Ovary (tissue), 3 donors: ENCODE measurements around the gene OBSCN.

Source experiments
- EP300 ChIP-seq: sonication (generic); formaldehyde crosslinking; IDR thresholded peaks from one replicate; pipeline ENCODE4 v1.6.1; 2017; ENCODE audit warnings: antibody characterized with exemption
- POLR2A ChIP-seq: fragments of 450-650 bp; IDR thresholded peaks from one replicate; pipeline ENCODE4 v1.6.1; 2017; ENCODE audit warnings: antibody characterized with exemption, mild to moderate bottlenecking, moderate library complexity
- TF ChIP-seq, protein P1 (sequence below), 3 donors: fragments of 450-650 bp in 2 of 3; fragments of 200-600 bp in 1 of 3; IDR thresholded peaks; one replicate each; pipeline versions ENCODE4 v1.5.1 to v1.8.0; 2016 to 2022; ENCODE audit warnings: antibody characterized with exemption in 3 of 3, mild to moderate bottlenecking in 1 of 3
- donor health status: DM: no; HTN: no; CAD: no.

DNA sequence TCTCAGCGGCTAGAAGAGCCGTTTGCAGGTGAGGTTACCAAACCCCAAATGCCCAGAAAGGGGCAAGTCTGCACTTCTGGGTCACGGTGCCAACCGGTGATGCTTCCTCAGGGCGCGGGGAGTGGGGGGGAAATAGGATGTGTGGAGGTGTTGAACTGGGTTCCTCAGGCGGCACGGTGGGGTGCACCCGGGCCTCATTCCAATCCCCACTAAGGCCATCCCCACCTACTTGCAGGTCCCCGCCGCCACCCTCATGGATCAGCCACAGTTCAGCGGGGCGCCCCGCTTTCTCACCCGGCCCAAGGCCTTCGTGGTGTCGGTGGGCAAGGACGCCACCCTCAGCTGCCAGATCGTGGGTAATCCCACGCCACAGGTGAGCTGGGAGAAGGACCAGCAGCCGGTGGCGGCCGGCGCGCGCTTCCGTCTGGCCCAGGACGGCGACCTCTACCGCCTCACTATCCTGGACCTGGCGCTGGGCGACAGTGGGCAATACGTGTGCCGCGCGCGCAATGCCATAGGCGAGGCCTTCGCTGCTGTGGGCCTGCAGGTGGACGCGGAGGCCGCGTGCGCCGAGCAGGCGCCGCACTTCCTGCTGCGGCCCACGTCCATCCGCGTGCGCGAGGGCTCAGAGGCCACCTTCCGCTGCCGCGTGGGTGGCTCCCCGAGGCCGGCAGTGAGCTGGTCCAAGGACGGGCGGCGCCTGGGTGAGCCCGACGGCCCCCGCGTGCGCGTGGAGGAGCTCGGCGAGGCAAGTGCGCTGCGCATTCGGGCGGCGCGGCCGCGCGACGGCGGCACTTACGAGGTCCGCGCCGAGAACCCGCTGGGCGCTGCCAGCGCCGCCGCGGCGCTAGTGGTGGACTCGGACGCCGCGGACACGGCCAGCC lies 3.9 kb downstream of the OBSCN start:
- TF ChIP-seq, protein P1, sequence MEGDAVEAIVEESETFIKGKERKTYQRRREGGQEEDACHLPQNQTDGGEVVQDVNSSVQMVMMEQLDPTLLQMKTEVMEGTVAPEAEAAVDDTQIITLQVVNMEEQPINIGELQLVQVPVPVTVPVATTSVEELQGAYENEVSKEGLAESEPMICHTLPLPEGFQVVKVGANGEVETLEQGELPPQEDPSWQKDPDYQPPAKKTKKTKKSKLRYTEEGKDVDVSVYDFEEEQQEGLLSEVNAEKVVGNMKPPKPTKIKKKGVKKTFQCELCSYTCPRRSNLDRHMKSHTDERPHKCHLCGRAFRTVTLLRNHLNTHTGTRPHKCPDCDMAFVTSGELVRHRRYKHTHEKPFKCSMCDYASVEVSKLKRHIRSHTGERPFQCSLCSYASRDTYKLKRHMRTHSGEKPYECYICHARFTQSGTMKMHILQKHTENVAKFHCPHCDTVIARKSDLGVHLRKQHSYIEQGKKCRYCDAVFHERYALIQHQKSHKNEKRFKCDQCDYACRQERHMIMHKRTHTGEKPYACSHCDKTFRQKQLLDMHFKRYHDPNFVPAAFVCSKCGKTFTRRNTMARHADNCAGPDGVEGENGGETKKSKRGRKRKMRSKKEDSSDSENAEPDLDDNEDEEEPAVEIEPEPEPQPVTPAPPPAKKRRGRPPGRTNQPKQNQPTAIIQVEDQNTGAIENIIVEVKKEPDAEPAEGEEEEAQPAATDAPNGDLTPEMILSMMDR (IDR thresholded peaks at IDR 0.05): no peak
- no peak for TF ChIP-seq POLR2A
- TF ChIP-seq EP300: no peak
